Left renal cortex interstitium (tissue), 4 donors: ENCODE measurements around the gene NLGN3. TPM values are rescaled to one million over a fixed set of nuclear protein-coding genes. Genes with fewer than 3 reads are reported as not detected.

Experiments
- DNase-seq, 4 donors: peaks; one replicate each; pipeline ENCODE4 v3.0.0-alpha.2; 2013; ENCODE audit warnings: low read depth in 4 of 4, low spot score in 2 of 4, missing footprints in 1 of 4
- polyA plus RNA-seq, 4 donors: library from polyadenylated mRNA; unstranded; fragments of 120-200 nt; gene quantifications; one replicate each; pipeline ENCODE4 v1.2.1, GENCODE V29; 2013; ENCODE audit not compliant: insufficient read length in 4 of 4

Gene NLGN3
- polyA plus RNA-seq, 4 donors = 4.9 to 6.0 (median 5.4) TPM

GRCh38 chrX:71118032-71118984 lies 26.3 kb upstream of the NLGN3 start, which contains the start of gene MED12:
MED12 (plus strand) TSS chrX:71118596; CDS start chrX:71118755, 159 bp downstream.
- peak in 2 of 4 donors; percentile 67 to 80 for DNase-seq

- no peak for DNase-seq
Measured at GRCh38 chrX:71118985-71119535, 25.6 kb upstream of the NLGN3 start.

- no peak for DNase-seq
Measured at GRCh38 chrX:71128166-71128833, 16.3 kb upstream of the NLGN3 start.

- DNase-seq = no peak
Measured at GRCh38 chrX:71128915-71129765, 15.5 kb upstream of the NLGN3 start.

GRCh38 chrX:71131510-71131909 lies 13.1 kb upstream of the NLGN3 start:
- DNase-seq = no peak

GRCh38 chrX:71140440-71140839 lies 4.2 kb upstream of the NLGN3 start:
- DNase-seq = no peak

GRCh38 chrX:71143508-71143907 lies 1.1 kb upstream of the NLGN3 start:
- DNase-seq = no peak

- DNase-seq = no peak
Measured at GRCh38 chrX:71147496-71148277, 3.0 kb downstream of the NLGN3 start.

GRCh38 chrX:71148278-71148663 lies 3.6 kb downstream of the NLGN3 start:
- DNase-seq = no peak

- no peak for DNase-seq
Measured at GRCh38 chrX:71151366-71151765, 6.7 kb downstream of the NLGN3 start.

- no peak for DNase-seq
Measured at GRCh38 chrX:71154196-71154595, 9.6 kb downstream of the NLGN3 start.

GRCh38 chrX:71154641-71155040 lies 10.0 kb downstream of the NLGN3 start:
- no peak for DNase-seq

- no peak for DNase-seq
Measured at GRCh38 chrX:71158603-71159002, 14.0 kb downstream of the NLGN3 start.

- no peak for DNase-seq
Measured at GRCh38 chrX:71159335-71159734, 14.7 kb downstream of the NLGN3 start.

GRCh38 chrX:71160475-71160874 lies 15.8 kb downstream of the NLGN3 start:
- no peak for DNase-seq

- DNase-seq = no peak
Measured at GRCh38 chrX:71162981-71163380, 18.3 kb downstream of the NLGN3 start.

GRCh38 chrX:71164071-71164470 lies 19.4 kb downstream of the NLGN3 start:
- DNase-seq = no peak

- no peak for DNase-seq
Measured at GRCh38 chrX:71166461-71166860, 21.8 kb downstream of the NLGN3 start.

GRCh38 chrX:71167031-71167781 lies 22.6 kb downstream of the NLGN3 start:
- DNase-seq = no peak
